Measurements from ENCODE around the gene SLC25A1. TPM values are rescaled to one million over a fixed set of nuclear protein-coding genes. Genes with fewer than 3 reads are reported as not detected.

The SLC25A1 gene
- total RNA-seq, 4 donors from 2014 or later: 61.1 to 450 (median 97.4) TPM

DNA sequence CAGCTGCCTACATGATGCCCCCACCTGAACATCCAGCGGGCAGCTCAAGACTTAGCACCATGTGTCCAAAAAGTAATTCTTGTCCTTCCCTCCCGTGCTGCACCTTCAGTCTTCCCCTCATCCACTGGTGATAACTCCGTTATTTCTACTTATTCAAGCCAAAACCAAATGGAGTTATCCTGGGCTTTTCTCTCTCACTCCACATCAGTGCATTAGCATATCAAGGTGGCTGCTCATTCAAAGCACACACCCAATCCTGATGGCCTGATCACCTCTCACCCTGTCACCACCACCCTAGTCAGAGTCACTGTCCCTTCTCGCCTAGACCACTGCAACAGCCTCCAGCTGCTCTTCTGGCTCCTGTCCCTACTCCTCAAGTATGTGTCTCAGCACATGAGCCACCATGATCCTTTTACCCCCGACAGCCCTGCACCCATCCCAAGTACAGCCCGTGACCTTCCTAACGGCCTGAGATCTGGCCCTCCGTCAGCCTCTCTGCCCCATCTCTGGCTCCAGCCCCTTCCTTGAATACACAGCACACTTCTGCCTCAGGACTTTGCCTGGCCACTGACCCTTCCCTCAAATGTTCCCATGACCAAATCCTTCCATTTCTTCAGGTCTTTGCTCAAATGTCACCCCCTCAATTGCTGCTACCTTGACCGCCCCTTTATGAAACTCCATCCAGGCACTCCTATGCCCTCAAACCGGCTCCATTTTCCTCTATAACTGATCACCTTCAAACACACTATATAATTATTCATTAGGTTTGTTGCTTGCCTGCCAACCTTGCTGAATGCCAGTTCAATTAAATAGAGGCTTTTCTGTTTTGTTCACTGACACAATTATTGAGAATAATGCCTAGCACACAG is 19.7 kb upstream of the SLC25A1 start:
- TF ChIP-seq CTCF (IDR thresholded peaks at IDR 0.05; ENCODE audit: low read depth): no peak

GRCh38 chr22:19196841-19197612 is 18.5 kb upstream of the SLC25A1 start:
- TF ChIP-seq CTCF (IDR thresholded peaks at IDR 0.05; ENCODE audit: low read depth): no peak

DNA sequence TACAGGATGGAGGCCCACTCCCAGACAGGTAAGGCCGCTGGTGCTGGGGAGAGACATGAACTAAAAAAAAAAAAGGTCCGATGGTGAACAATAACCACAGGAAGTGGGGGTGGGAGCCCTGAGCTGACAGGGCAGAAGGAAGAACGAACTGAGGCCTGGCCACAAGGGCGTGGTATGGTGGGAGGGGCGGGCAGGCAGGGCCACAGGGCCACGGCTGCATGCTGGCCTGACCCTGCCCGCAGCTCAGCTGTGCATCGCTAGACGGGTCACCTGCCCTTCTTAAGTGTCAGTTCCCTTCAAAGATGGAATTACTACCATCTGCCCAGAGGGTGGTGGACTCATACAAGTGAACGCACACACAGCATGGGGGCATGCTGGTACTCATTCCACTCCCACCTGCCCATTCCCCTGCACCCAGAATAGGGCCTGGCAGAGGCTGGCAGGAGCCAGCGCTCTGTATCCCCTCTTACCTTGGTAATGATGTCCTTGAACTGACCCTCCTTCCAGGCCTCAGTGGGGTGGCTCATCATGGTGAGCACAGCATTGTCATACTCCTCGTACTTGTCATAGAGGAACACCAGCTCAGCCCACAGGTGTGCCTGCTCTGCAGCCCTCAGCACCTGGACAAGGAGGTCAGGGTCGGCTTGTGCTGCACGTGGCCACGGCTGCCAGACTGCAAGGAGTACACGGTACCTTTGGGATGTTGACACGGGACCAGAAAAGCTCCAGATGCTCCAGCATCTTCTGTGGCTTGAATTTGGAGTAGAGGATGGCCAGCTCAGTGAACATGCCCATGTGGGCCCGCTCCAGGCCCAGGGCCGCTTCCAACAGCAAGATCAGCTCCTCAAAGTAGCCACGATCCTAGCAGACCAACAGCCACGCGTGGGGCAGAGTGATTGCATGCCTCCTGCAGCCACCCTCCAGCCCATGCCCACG is 17.5 kb upstream of the SLC25A1 start:
- TF ChIP-seq CTCF (IDR thresholded peaks at IDR 0.05; ENCODE audit: low read depth): no peak

DNA sequence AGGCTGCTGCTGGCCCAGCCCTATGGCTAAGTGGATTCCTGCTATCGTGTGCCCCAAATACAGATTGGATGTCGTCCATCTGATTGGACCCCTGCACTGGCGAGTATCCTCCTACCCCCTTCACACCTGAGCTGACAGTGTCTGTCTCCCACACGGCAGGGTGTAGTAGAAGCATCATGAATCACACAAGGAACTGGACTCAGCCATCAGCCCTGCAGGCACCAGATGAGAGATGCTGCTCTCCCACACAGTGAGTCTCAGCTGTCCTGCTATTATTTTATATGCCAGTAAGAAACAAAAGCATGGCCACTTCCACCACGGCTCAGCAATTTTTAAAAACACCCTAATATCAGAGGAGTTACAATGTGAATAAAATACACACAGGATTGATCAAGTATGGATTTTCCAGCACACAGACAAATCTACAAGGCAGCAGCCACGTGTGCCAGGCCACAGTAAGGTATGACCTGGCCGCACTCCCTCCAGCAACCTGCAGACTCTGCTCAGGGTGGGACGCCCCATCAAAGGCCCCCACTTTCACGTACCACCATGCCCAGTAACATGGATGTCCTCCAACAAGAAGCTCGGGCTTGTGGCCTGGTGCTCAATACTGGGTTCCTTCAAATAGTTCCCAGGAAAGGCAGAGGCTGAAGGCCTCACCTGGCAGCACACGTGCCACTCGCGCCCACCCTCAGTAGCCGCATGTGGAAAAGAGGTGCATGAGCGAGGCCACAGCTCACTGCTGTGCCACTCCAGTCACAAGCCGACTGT is 16.4 kb upstream of the SLC25A1 start:
- TF ChIP-seq CTCF (IDR thresholded peaks at IDR 0.05; ENCODE audit: low read depth): no peak

GRCh38 chr22:19193879-19194278 is 15.3 kb upstream of the SLC25A1 start:
- TF ChIP-seq CTCF (IDR thresholded peaks at IDR 0.05; ENCODE audit: low read depth): no peak

GRCh38 chr22:19187716-19188563 is 9.4 kb upstream of the SLC25A1 start:
- TF ChIP-seq CTCF (IDR thresholded peaks at IDR 0.05; ENCODE audit: low read depth): no peak
